Panc1 (cell line): ENCODE results near the gene PPARD. TPM values are rescaled to one million over a fixed set of nuclear protein-coding genes. Genes with fewer than 3 reads are reported as not detected.
"Not testable (repeated sequence)": the region's sequence is repeated elsewhere in the genome, so short reads cannot be mapped to it uniquely, and the experiment has no call there.

ENCODE experiments used
- ATAC-seq: fragments of 200-7000 bp; cut with Tn5 transposase; 2 replicates; pipeline ENCODE4 v1.9.1; 2020; ENCODE audit warnings: mild to moderate bottlenecking, moderate library complexity
- BruUV-seq: library from RNA; stranded (reverse); fragments of 400-500 nt; replicated peaks from 2 replicates; lab custom pipeline; 2021; lab: Mats Ljungman, UMichigan
- CTCF ChIA-PET: fragments of 300-600 bp; sonication (Branson Sonifier 250); formaldehyde crosslinking; loops from one replicate; lab custom pipeline; 2022; ENCODE audit warnings: antibody characterized with exemption; lab: Charles Lee
- POLR2A ChIA-PET: fragments of 300-600 bp; sonication (Branson Sonifier 250); formaldehyde crosslinking; loops from one replicate; lab custom pipeline; 2022; ENCODE audit warnings: antibody characterized with exemption; lab: Charles Lee
- DNase-seq: peaks from one replicate; pipeline ENCODE4 v3.0.0-alpha.2; 2010; ENCODE audit warnings: low read depth, low spot score
- H3K27ac ChIP-seq: 2 replicates; pipeline ENCODE4 v1.5.1; 2011; ENCODE audit warnings: mild to moderate bottlenecking, low read length, inconsistent platforms
- H3K27me3 ChIP-seq: fragments of 200-500 bp; sonication (Bioruptor generic); 2 replicates; pipeline ENCODE4 v1.6.0; 2014; ENCODE audit warnings: low read length, inconsistent platforms; ENCODE audit not compliant: control insufficient read depth, insufficient read depth
- H3K36me3 ChIP-seq: fragments of 200-500 bp; sonication (Bioruptor generic); 2 replicates; pipeline ENCODE4 v1.5.1; 2014; ENCODE audit warnings: inconsistent platforms, mild to moderate bottlenecking, low read length, moderate library complexity; ENCODE audit not compliant: control insufficient read depth, insufficient read depth
- H3K4me1 ChIP-seq: 2 replicates; pipeline ENCODE4 v1.5.1; 2011; ENCODE audit warnings: inconsistent platforms, mild to moderate bottlenecking, low read length, moderate library complexity; ENCODE audit not compliant: control insufficient read depth, insufficient read depth
- H3K4me3 ChIP-seq, 2 experiments: 2 replicates each; pipeline ENCODE4 v1.5.1; 2011 to 2012; ENCODE audit warnings: low read depth in 2 of 2, low read length in 2 of 2, mild to moderate bottlenecking in 2 of 2, inconsistent platforms in 1 of 2, moderate library complexity in 1 of 2
- H3K9me3 ChIP-seq: fragments of 200-500 bp; sonication (Bioruptor generic); 2 replicates; pipeline ENCODE4 v1.5.1; 2014; ENCODE audit warnings: low read depth, mild to moderate bottlenecking, inconsistent platforms, low read length, moderate library complexity; ENCODE audit not compliant: control insufficient read depth, insufficient read depth
- CTCF ChIP-seq: fragments of 450-650 bp; IDR thresholded peaks from 2 replicates; pipeline ENCODE4 v1.5.1; 2017; ENCODE audit warnings: mild to moderate bottlenecking
- POLR2AphosphoS5 ChIP-seq: IDR thresholded peaks from 2 replicates; pipeline ENCODE4 v1.6.1; 2012; ENCODE audit warnings: mild to moderate bottlenecking, low read depth, low read length, moderate library complexity
- SIN3A ChIP-seq: IDR thresholded peaks from 2 replicates; pipeline ENCODE4 v1.6.1; 2012; ENCODE audit warnings: low read depth, mild to moderate bottlenecking, low read length, moderate library complexity, borderline replicate concordance; ENCODE audit not compliant: insufficient read depth
- TCF7L2 ChIP-seq: IDR thresholded peaks from 2 replicates; pipeline ENCODE4 v1.6.1; 2011; ENCODE audit warnings: mild to moderate bottlenecking, low read depth, low read length, inconsistent platforms
- in situ Hi-C: cut with HindIII; loops from 2 replicates; pipeline ENCODE4 v1.10.0; 2016; ENCODE audit warnings: low sequenced_read_pairs, low pct_unique_long_range_greater_than_20kb
- intact Hi-C: fragments of 100-400 bp; cut with micrococcal nuclease; formaldehyde crosslinking; loops from one replicate; pipeline ENCODE4 v1.10.0; 2022; ENCODE audit not compliant: unreplicated experiment
- total RNA-seq: library from RNA; stranded (reverse); gene quantifications from one replicate; pipeline ENCODE4 v1.2.1, GENCODE V29; 2021; ENCODE audit not compliant: unreplicated experiment
- TF ChIP-seq, protein P1 (sequence below), 2 experiments: IDR thresholded peaks; 2 replicates each; pipeline ENCODE4 v1.6.1; 2011 to 2012; ENCODE audit warnings: low read depth in 2 of 2, control low read depth in 1 of 2, low read length in 1 of 2, mild to moderate bottlenecking in 1 of 2, moderate library complexity in 1 of 2; ENCODE audit not compliant: insufficient read depth in 1 of 2

PPARD gene
- total RNA-seq, 1 experiment from 2014 or later, result 14.4 TPM

- ATAC-seq, in situ Hi-C loops, H3K4me3 ChIP-seq, H3K27ac ChIP-seq, intact Hi-C loops, H3K36me3 ChIP-seq, H3K27me3 ChIP-seq, DNase-seq, POLR2A ChIA-PET, BruUV-seq, H3K9me3 ChIP-seq: not testable (repeated sequence)
- H3K4me1 ChIP-seq, result peaks cover 16% of the 10 kb centered on the region
- CTCF ChIA-PET, result interaction anchor here (0.6 kb wide), 1 partner anchor 133 kb away, joined by 6 read pairs; no protein-coding TSS in a partner anchor
Measured at GRCh38 chr6:35389386-35389785, 47.0 kb downstream of the PPARD start.

- TF ChIP-seq CTCF (no peak), POLR2AphosphoS5 (no peak), SIN3A (no peak), TCF7L2 (no peak)
- TF ChIP-seq, protein P1, sequence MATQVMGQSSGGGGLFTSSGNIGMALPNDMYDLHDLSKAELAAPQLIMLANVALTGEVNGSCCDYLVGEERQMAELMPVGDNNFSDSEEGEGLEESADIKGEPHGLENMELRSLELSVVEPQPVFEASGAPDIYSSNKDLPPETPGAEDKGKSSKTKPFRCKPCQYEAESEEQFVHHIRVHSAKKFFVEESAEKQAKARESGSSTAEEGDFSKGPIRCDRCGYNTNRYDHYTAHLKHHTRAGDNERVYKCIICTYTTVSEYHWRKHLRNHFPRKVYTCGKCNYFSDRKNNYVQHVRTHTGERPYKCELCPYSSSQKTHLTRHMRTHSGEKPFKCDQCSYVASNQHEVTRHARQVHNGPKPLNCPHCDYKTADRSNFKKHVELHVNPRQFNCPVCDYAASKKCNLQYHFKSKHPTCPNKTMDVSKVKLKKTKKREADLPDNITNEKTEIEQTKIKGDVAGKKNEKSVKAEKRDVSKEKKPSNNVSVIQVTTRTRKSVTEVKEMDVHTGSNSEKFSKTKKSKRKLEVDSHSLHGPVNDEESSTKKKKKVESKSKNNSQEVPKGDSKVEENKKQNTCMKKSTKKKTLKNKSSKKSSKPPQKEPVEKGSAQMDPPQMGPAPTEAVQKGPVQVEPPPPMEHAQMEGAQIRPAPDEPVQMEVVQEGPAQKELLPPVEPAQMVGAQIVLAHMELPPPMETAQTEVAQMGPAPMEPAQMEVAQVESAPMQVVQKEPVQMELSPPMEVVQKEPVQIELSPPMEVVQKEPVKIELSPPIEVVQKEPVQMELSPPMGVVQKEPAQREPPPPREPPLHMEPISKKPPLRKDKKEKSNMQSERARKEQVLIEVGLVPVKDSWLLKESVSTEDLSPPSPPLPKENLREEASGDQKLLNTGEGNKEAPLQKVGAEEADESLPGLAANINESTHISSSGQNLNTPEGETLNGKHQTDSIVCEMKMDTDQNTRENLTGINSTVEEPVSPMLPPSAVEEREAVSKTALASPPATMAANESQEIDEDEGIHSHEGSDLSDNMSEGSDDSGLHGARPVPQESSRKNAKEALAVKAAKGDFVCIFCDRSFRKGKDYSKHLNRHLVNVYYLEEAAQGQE (IDR thresholded peaks at IDR 0.05; ENCODE audit: insufficient read depth in 1 of 2, low read depth in 2 of 2, low read length in 1 of 2), result no peak
- H3K9me3 ChIP-seq, result no peaks in the 10 kb centered on the region
- ATAC-seq (peak; percentile 65), DNase-seq (no peak)
- ChIA-PET POLR2A (no interaction called here), CTCF (no interaction called here)
- in situ Hi-C loops (no loop called here), intact Hi-C loops (no loop called here)
- H3K27ac ChIP-seq, result no peak overlapping the region
- BruUV-seq, result no TSS peak
- no peaks in the 10 kb centered on the region for H3K27me3 ChIP-seq
- H3K4me1 ChIP-seq, result peaks cover 16% of the 10 kb centered on the region
- no peak overlapping the region for H3K4me3 ChIP-seq
- H3K36me3 ChIP-seq, result no peaks in the 10 kb centered on the region
Measured at GRCh38 chr6:35391240-35391968, 49.0 kb downstream of the PPARD start.

DNA sequence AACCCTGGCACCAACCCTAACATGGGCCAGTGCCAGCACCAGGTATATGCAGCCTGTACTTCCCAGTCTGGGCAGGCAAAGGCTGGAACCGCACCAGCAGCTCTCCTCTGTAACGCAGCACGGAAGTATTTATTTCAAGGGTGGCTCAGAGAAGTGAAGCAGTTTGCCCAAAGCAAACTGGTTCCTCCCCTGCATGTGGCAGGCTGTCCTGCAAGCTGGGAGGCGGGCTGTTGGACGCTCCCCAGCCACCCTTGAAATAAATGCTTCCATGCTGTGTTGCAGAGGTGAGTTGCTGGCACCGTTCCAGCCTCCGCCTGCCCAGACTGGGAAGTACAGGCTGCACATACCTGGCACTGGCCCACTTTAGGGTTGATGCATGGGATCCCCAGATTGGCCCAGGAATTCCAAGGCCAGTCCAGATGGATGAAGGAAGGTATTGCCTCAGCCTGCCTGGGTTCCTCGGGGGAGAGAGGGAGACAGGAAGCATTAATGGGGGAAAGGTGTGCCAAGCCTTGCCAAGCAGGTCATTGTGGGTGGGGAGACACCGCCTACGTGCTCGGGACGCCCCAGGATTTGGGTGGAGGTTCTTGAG is 49.8 kb downstream of the PPARD start:
- no TSS peak for BruUV-seq
- TF ChIP-seq POLR2AphosphoS5 (no peak), CTCF (no peak), SIN3A (no peak), TCF7L2 (no peak)
- TF ChIP-seq, protein P1 (IDR thresholded peaks at IDR 0.05; ENCODE audit: insufficient read depth in 1 of 2, low read depth in 2 of 2, low read length in 1 of 2), result no peak
- Histone ChIP-seq H3K27me3 (no peaks in the 10 kb centered on the region), H3K4me3 (no peak overlapping the region), H3K36me3 (no peaks in the 10 kb centered on the region), H3K4me1 (peaks cover 16% of the 10 kb centered on the region), H3K9me3 (no peaks in the 10 kb centered on the region), H3K27ac (no peak overlapping the region)
- DNase-seq (no peak), ATAC-seq (peak; percentile 23; the same call in 1 of the 2 replicates)
- in situ Hi-C loops (no loop called here), intact Hi-C loops (no loop called here)
- ChIA-PET POLR2A (no interaction called here), CTCF (no interaction called here)
